ENCODE measurements around the gene HOXB5. TPM values are rescaled to one million over a fixed set of nuclear protein-coding genes. Genes with fewer than 3 reads are reported as not detected.

Gene HOXB5
- total RNA-seq, 1 experiment from 2014 or later, result not detected

GRCh38 chr17:48639982-48640857, 46.6 kb upstream of the HOXB5 start:
- no peaks in the 10 kb centered on the region for H3K9me3 Mint-ChIP-seq (ENCODE audit: unreplicated experiment)
- H3K9me3 ChIP-seq, result no peaks in the 10 kb centered on the region
- CTCF ChIA-PET, result no interaction called here
- POLR2A ChIA-PET, result interaction anchor here (0.5 kb wide), 1 partner anchor 592 kb away, joined by 4 read pairs; the partner anchor contains the start of gene NFE2L1
- intact Hi-C loops (cut with micrococcal nuclease; ENCODE audit: unreplicated experiment), result no loop called here
- no TSS peak for BruUV-seq (replicated peaks)
- DNase-seq, result no peak
- H3K4me1 ChIP-seq, result no peaks in the 10 kb centered on the region
- H3K4me1 Mint-ChIP-seq (ENCODE audit: low read depth, unreplicated experiment), result no peaks in the 10 kb centered on the region
- H3K27me3 ChIP-seq (replicated peaks; ENCODE audit: control insufficient read depth, insufficient read depth, low read length), result no peaks in the 10 kb centered on the region
- H3K36me3 ChIP-seq (ENCODE audit: control insufficient read depth, insufficient read depth, low read length), result no peaks in the 10 kb centered on the region
- H3K4me3 ChIP-seq (ENCODE audit: low read depth, low read length), result no peak overlapping the region
- H3K4me3 Mint-ChIP-seq (ENCODE audit: unreplicated experiment), result no peak overlapping the region
- H3K27ac Mint-ChIP-seq (ENCODE audit: unreplicated experiment), result no peak overlapping the region
- H3K27me3 Mint-ChIP-seq (ENCODE audit: insufficient read depth, unreplicated experiment), result peaks cover 10% of the 10 kb centered on the region
- no peak for TF ChIP-seq CTCF (IDR thresholded peaks at IDR 0.05; ENCODE audit: insufficient read depth in 1 of 2, low read depth in 1 of 2, low read length in 1 of 2, severe bottlenecking in 1 of 2, unreplicated experiment in 1 of 2)
- no peaks in the 10 kb centered on the region for H3K36me3 Mint-ChIP-seq (ENCODE audit: insufficient read depth, unreplicated experiment)

GRCh38 chr17:48639136-48639535, 45.6 kb upstream of the HOXB5 start:
- Histone ChIP-seq H3K4me3 (ENCODE audit: low read depth, low read length) (no peak overlapping the region), H3K36me3 (ENCODE audit: control insufficient read depth, insufficient read depth, low read length) (no peaks in the 10 kb centered on the region), H3K4me1 (no peaks in the 10 kb centered on the region), H3K27me3 (replicated peaks; ENCODE audit: control insufficient read depth, insufficient read depth, low read length) (no peaks in the 10 kb centered on the region), H3K9me3 (no peaks in the 10 kb centered on the region)
- H3K4me1 Mint-ChIP-seq (ENCODE audit: low read depth, unreplicated experiment), result no peaks in the 10 kb centered on the region
- no peak for TF ChIP-seq CTCF (IDR thresholded peaks at IDR 0.05; ENCODE audit: insufficient read depth in 1 of 2, low read depth in 1 of 2, low read length in 1 of 2, severe bottlenecking in 1 of 2, unreplicated experiment in 1 of 2)
- intact Hi-C loops (cut with micrococcal nuclease; ENCODE audit: unreplicated experiment), result no loop called here
- H3K27ac Mint-ChIP-seq (ENCODE audit: unreplicated experiment), result no peak overlapping the region
- H3K4me3 Mint-ChIP-seq (ENCODE audit: unreplicated experiment), result no peak overlapping the region
- BruUV-seq (replicated peaks), result no TSS peak
- CTCF ChIA-PET, result interaction anchor here (1.0 kb wide), 1 partner anchor 10 kb away, joined by 3 read pairs; no protein-coding TSS in a partner anchor
- POLR2A ChIA-PET, result no interaction called here
- H3K27me3 Mint-ChIP-seq (ENCODE audit: insufficient read depth, unreplicated experiment), result peaks cover 8% of the 10 kb centered on the region
- H3K9me3 Mint-ChIP-seq (ENCODE audit: unreplicated experiment), result no peaks in the 10 kb centered on the region
- no peaks in the 10 kb centered on the region for H3K36me3 Mint-ChIP-seq (ENCODE audit: insufficient read depth, unreplicated experiment)
- no peak for DNase-seq

GRCh38 chr17:48637323-48638260, 44.0 kb upstream of the HOXB5 start:
- intact Hi-C loops (cut with micrococcal nuclease; ENCODE audit: unreplicated experiment), result no loop called here
- CTCF ChIA-PET, result interaction anchor here (1.8 kb wide), 1 partner anchor 241 kb away, joined by 7 read pairs; no protein-coding TSS in a partner anchor
- Mint-ChIP-seq H3K36me3 (ENCODE audit: insufficient read depth, unreplicated experiment) (no peaks in the 10 kb centered on the region), H3K9me3 (ENCODE audit: unreplicated experiment) (no peaks in the 10 kb centered on the region), H3K4me1 (ENCODE audit: low read depth, unreplicated experiment) (no peaks in the 10 kb centered on the region), H3K27ac (ENCODE audit: unreplicated experiment) (no peak overlapping the region), H3K27me3 (ENCODE audit: insufficient read depth, unreplicated experiment) (peaks cover 8% of the 10 kb centered on the region), H3K4me3 (ENCODE audit: unreplicated experiment) (no peak overlapping the region)
- POLR2A ChIA-PET, result no interaction called here
- no peak for TF ChIP-seq CTCF (IDR thresholded peaks at IDR 0.05; ENCODE audit: insufficient read depth in 1 of 2, low read depth in 1 of 2, low read length in 1 of 2, severe bottlenecking in 1 of 2, unreplicated experiment in 1 of 2)
- BruUV-seq (replicated peaks), result no TSS peak
- Histone ChIP-seq H3K36me3 (ENCODE audit: control insufficient read depth, insufficient read depth, low read length) (no peaks in the 10 kb centered on the region), H3K4me1 (no peaks in the 10 kb centered on the region), H3K4me3 (ENCODE audit: low read depth, low read length) (no peak overlapping the region), H3K9me3 (no peaks in the 10 kb centered on the region), H3K27me3 (replicated peaks; ENCODE audit: control insufficient read depth, insufficient read depth, low read length) (no peaks in the 10 kb centered on the region)
- DNase-seq, result no peak

Measured in Caco-2 (cell line).